Body of pancreas (tissue), 4 donors: ENCODE results near the gene CALCOCO2.

Experiments used
- POLR2A ChIP-seq, 3 donors: fragments of 450-650 bp; IDR thresholded peaks; one replicate each; pipeline ENCODE4 v1.6.1; 2016; ENCODE audit warnings: antibody characterized with exemption in 3 of 3, mild to moderate bottlenecking in 2 of 3
- TF ChIP-seq, protein P1 (sequence below), 7 experiments: fragments of 450-650 bp in 4 of 7; fragments of 200-600 bp in 3 of 7; sonication (generic) in 3 of 7; IDR thresholded peaks; one replicate each; pipeline ENCODE4 v1.5.1; 2016 to 2019; ENCODE audit warnings: antibody characterized with exemption in 7 of 7

DNA sequence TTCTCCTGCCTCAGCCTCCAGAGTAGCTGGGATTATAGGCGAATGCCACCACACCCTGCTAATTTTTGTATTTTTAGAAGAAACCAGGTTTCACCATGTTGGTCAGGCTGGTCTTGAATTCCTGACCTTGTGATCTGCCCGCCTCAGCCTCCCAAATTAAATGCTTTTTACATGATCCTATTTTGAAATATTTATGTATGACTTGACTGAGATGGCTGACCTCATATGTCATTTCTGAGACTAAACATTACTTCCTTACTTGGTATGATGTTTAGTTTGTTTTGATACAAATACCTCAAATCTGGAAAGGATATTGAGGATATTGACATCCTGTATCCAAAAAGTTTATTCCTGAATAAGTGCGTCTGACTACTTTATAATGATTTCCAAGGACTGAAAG lies 11.9 kb downstream of the CALCOCO2 start:
- TF ChIP-seq, protein P1, sequence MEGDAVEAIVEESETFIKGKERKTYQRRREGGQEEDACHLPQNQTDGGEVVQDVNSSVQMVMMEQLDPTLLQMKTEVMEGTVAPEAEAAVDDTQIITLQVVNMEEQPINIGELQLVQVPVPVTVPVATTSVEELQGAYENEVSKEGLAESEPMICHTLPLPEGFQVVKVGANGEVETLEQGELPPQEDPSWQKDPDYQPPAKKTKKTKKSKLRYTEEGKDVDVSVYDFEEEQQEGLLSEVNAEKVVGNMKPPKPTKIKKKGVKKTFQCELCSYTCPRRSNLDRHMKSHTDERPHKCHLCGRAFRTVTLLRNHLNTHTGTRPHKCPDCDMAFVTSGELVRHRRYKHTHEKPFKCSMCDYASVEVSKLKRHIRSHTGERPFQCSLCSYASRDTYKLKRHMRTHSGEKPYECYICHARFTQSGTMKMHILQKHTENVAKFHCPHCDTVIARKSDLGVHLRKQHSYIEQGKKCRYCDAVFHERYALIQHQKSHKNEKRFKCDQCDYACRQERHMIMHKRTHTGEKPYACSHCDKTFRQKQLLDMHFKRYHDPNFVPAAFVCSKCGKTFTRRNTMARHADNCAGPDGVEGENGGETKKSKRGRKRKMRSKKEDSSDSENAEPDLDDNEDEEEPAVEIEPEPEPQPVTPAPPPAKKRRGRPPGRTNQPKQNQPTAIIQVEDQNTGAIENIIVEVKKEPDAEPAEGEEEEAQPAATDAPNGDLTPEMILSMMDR (IDR thresholded peaks at IDR 0.05), result no peak
- no peak for TF ChIP-seq POLR2A (IDR thresholded peaks at IDR 0.05)
